HG03103 (cell line): Measurements from ENCODE around the gene BHMT2.

ENCODE experiments used
- ATAC-seq: cut with Tn5 transposase; IDR thresholded peaks from one replicate; pipeline ENCODE4 v1.9.1; 2021; ENCODE audit warnings: low read depth; ENCODE audit not compliant: unreplicated experiment

The BHMT2 gene, protein sequence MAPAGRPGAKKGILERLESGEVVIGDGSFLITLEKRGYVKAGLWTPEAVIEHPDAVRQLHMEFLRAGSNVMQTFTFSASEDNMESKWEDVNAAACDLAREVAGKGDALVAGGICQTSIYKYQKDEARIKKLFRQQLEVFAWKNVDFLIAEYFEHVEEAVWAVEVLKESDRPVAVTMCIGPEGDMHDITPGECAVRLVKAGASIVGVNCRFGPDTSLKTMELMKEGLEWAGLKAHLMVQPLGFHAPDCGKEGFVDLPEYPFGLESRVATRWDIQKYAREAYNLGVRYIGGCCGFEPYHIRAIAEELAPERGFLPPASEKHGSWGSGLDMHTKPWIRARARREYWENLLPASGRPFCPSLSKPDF

DNA sequence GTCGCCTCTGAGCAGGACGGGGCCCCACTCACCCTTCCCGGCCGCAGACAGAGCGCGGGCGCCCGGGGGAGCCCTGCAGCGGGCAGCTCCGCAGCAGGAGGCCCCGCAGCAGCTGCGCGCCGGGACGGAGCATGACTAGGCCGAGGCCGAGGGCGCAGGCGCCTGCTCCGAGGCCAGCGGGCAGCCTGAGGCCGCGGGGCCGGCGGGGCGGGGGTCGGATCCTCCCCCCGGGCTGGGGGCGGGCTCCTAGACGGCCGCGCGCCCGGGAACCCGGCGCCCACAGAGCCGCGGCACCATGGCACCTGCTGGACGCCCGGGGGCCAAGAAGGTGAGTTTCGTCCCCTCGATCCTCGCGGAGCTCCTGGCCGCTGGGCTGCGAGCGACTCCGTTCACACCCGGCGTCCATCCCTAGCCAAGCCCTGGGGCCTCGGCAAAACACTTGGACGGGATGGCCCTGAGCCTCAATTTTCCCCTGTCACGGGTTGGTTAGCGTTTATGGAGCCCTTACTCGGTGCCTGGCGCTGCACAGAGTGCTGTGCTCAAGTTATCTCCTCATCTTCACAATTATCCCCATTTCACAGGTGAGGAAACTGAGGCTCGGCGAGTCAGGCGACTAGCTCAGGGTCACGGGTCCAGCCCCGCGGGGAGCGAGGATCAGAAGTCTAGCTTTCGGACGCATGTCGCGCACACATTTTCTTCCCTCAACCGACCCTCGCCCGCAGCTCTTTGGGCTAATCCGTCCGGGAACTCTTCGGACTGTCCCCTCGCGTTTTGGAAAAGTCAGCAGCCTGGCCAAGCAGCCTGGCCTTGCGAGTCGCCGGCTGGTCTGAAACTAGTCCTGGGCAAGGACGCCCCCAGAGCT is at the start of gene BHMT2, which contains the start of gene DMGDH:
TSS of gene BHMT2 (plus strand) at position 280 of the 862 bp plus-strand sequence. CDS start at position 296, 16 bp downstream.
TSS of gene DMGDH (minus strand) at position 187 of the 862 bp plus-strand sequence. CDS start at position 133, 54 bp downstream.
- ATAC-seq: no peak

DNA sequence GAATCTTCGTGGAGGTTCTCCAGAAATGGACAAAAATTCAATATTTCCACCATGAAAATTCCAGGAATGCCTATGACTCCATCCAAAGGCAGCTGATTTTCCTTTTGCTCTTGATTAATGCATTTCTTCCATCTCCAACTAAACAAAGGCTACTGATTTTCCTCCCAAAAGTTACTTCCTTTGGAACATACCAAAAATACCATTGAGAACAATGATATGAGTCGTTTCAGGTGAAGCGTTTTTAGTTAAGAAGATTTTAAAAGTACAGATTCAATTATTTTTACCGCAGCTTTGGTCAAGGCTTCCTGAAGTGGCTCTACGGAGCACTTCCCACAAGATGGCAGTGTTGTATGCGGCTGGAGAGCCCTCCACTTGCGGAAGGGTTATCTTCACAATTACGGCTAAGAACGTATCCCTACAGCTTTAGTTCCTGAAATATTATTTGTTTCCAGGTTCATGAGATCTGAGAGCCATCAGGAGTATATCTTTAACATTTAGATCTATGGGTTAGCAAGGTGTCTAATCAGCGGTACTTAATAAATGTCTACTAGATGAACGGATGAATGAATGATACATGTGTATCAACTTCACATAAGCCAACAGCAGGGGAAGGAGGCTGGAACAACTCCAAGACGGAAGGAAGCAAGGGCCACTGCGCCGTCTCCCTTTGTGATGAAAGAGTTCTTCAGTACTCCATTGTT is 48.6 kb upstream of the BHMT2 start:
- no peak for ATAC-seq

DNA sequence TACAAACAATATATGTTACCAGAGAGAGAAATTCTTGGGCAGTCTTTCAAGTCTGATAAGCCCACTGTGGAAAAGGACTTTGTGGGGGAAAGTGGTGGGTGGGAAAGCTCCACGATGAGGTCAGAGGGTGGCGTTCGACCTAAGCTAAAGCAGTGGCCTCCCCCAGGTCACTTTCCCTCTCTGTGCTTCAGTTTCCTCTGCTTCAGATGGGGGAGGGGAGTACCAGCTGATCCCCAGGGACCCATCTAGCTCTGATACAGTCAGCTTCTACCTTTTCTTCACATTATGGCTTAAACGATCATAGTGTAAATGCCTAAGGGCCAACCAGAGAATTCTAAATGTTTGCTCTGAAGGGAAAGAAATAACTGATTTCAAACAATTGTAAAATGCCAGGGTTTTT is 47.8 kb upstream of the BHMT2 start:
- no peak for ATAC-seq

DNA sequence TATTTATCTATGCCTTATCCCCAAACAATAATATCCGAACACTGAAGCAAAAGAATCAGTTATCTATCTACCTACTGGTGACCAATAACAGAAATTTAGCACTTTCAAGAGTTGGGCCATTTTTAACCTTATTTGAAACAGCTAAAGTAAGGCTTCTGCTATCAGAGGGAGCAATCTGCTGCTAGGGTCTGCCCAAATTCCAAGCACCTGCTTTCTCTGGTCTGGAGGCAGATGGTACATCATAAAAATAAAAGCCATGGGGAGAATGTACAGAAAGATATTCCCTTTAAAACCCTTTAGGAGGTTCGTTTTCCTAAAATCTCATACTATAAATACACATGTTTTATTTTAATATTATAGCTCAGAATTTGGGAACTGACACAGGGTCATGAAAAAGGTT is 46.8 kb upstream of the BHMT2 start:
- ATAC-seq: no peak

DNA sequence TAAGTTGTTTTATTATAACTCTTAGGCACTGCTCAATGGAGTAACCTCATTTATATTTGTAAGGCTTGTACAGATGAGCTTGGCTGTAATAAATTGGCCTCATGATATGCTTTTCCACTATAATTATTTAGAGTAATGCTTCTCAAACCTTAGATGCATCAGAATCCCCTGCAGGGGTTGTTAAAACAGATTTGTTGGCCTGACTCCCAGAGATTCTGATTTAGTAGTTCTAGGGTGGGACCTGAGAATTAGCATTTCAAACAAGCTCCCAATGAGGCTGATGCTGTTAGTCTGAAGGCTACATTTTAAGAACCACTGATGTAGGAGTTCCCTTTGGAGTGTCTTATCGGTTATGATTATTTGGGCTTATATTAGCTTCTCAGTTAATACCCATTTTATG is 46.2 kb upstream of the BHMT2 start:
- ATAC-seq: no peak

DNA sequence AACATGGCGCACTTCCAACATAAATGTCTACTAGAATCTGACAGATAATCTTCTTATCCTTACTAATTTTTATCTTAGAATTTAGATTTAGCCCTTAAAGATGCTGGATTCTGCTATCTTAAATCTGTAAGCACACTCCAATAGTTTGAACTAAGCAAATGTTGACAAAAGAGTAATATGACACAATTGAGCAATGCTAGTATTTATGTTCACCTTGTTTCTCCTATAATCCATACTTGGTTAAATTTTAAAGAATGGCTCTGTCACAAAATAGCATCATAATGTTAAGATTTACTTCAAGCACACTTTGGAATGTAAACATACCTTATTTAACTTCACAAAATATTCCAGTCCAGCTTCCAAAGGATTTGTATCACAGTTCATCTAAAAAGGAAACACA is 45.6 kb upstream of the BHMT2 start:
- no peak for ATAC-seq

DNA sequence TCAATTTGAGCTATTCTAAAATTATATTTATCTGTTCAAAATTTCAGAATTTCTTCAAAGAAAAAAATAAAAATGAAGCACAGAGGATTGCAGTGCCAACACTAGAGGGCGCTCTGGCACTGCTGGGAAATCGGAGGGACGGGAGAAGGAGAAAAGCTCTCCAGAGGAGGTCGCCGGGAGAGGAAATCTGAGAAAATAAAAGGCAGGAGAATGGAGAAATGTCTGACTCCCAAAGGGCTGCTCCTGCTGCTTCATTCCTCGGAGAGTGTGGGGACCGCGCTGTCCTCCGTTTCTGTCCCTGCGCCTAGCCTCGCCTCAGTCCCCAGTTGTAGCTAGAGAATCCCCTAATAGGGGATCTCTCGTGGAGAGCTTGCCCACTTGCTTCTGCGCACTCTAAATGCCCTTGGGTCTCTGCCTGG is 44.5 kb upstream of the BHMT2 start:
- no peak for ATAC-seq

DNA sequence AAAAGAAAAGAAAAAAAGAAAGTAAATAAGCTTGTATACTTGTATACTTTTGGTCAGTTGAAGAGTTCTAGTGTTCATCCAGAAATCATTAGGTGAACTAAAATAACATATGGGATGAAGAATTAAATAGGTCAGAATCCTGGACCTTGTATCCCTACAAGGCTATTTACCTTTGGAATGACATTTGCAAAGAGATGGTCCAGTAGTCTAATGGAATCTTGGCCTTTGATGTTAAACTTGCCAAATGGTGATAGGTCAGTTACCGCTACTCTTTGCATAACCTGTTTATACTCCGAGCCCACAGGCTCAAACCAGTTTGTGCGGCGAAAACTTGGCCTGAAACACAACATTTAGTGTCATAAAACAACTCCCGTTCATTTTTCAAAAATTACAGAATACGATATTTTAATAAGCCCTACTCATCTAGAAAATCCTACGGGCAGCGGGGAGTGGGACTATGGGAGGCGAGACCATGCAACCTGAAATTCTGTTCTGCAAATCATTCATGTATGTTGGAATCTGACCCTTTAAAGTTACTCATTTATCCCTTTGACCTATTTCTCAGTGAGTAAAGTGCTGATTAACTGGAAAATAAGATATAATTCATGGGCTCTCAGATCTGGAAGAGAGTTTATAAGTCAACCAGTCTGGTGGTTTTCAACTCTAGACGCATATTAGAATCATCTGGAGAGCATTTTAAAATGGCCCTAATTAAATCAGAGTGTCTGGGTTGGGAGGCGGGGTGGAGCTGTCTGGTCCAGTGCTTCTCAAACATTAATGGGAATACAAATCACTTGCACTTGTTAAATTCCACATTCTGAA is 38.7 kb upstream of the BHMT2 start:
- ATAC-seq: no peak

DNA sequence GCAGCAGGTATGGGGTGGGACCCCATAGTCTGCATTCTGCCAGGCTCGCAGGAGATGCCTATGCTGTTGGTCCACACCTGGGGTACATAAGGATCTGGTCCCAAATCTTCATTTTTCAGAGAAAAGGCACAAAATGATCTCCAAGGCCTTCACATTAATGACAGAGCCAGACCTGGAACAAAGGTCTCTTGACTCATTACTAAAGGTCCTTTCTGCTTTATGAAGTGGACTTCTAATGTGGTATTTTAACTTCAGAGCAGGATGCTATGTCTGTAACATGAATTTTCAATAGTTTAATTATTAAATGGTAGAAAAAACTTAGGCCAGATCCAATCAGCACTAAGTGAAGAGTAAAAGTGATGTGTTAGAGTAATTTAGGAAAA is 38.1 kb upstream of the BHMT2 start:
- no peak for ATAC-seq

DNA sequence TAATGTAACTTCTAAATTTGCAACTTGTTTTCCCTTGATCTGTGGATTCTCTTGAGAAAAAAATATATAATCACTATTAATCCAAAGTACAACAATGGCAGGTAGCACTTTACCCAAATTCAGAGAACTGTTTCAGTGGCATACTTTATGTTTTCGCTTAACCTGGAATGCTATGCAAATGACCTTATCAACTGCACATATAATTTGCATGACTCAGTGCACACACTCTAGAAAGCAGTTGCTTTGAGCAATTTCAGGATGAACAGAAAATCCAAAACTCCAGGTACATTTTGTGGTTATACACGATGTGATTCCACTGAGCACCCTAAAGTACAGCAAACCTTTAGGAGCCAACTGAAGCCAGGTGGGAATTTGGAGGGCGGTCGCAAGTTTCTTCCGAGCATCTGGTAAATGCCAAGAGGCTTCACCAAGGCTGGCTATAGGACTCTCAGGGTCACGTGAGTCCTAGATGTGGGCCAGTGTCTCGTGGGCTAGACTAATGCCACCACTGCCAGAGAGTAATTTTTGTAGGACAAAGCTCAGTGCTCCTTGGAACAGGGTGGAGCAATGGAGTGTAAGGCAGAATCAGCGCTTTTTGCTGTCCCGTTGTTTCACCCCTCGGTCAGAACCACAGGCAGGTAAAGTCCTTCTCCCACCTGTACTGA is 37.4 kb upstream of the BHMT2 start:
- no peak for ATAC-seq

DNA sequence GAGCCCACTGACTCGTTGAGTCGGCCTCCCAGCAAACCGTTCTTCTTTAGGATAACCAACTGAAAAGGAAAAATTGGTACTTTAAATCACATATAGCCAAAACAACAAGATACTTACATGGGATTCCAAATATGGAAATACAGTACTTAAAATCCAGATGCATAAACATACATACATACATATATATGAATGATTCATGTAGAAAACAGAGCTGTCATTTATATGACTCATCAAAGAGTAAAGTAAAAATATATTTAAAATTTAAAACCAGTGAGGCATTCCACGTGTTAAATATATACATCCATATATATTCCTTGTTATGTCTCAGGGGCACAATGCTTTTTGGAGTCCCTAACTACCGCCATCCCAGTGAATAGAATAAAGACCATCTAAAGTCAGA is 36.8 kb upstream of the BHMT2 start:
- ATAC-seq: no peak

DNA sequence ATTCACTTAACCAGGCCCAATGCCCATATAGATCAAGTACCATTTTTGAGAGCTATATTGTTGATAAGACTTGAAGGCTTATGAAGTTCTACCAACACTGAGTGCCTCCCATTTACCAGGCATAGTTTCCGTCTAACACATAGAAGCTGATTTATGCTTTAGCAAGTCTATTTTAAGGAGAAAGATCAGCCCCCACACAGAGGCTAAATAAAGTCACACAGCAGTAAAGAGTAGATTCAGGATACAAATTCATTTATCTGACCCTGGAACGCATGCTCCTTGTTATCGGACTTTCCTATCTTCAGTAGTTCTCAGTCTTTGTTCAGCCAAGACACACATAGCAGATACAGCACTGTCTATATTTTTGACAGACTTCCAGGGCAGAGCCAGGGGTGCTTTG is 34.3 kb upstream of the BHMT2 start:
- no peak for ATAC-seq

DNA sequence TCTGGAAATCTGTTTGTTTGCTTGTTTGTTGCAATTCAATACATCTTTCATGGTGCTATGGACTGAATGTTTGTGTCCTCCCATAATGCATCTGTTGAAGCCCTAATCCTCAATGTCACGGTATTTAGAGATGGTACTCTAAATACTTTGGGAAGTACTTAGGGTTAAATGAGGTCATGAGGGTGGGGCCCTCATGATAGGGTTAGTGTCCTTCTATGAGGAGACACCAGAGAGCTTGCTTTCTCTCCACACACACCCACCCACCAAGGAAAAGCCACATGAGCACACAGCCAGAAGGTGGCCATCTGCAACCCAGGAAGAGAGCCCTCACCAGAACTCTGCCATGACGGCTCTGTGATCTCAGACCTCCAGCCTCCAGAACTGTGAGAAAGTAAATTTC is 32.8 kb upstream of the BHMT2 start:
- no peak for ATAC-seq

DNA sequence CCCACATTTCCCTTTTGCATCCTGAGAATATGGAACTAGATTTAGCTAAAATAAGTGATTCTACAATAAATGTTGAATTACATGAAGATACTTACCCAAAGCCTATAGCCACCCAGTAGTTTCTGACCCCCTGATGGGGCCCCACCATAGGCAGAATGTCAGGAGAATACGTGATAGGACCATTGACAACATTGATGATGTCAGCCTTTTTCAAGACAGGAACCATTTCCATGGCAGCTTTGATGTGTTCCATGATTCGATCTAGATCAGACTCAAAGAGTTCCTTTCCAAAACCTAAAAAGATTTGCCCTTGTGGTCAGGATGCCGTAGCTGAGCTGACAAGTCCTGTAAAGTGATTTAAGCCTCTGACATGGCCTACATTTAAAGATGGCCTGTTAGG is 27.4 kb upstream of the BHMT2 start:
- no peak for ATAC-seq

DNA sequence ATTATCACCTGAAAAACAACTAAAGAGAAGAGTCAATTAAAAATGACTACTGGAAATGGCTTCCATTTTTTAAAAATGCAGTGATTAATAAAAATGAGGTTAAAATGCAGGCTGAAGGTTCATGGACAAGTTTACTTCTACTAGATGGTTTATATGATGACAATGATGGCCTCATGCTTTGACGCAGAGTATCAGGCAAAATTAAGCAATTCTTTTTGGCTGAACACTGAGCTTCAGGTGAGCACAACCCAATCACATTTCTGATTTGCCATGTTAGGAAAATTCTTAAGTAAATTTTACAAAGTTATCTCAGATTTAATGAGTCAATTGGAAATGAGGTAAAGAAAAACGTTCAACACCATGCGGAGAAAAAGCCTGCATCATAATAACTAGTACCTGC is 22.4 kb upstream of the BHMT2 start:
- ATAC-seq: no peak

DNA sequence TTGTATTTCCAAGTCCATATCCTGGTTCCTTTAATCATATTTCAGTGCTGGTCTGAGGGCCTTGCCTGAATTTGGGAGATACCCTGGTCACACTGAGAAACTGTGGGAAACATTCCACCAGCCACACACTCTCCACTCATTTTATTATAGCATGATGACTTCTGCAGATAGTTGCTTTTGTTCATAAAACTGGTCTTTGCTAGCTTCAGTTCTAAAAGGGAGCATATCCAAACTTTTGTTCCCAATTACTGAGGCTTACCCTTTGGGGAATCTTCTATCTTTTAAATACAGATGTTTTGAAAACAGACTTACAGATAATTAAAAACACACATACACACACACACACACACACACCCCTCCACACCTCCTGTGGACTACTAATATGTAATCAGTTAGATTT is 21.1 kb upstream of the BHMT2 start:
- ATAC-seq: no peak

DNA sequence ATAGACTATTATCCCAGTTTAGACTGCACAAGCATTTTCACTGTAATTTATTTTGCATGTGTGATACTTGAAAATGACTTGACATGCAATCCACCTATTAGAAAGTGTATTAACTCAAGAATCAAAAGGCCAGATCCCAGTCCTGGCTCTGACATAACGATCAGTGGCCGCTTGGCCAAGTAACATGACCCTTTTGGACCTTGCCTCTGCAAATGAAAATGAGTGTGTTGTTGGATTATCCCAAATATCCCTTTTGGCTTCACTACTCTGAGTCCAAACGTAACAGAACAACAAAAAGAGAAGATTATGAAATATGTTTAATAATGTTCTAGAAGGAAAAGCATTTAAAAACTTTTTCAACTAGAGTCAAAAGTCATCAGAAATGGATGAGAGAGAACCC is 19.1 kb upstream of the BHMT2 start:
- no peak for ATAC-seq

DNA sequence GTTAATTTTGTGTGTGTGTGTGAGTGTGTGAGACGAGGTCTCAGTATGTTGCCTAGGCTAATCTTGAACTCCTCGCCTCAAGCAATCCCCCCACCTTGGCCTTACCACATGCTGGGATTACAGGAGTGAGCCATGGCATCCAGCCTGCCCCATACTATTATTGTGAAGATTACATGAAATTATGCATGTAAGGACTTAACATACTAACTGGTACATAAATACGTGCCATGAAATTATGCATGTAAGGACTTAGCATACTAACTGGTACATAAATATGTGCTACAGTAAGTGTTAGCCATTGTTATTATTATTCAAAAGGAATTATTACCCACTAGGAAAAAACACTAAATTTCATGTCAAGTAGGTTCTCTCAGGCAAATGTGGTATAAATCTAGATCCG is 16.2 kb upstream of the BHMT2 start:
- ATAC-seq: no peak

DNA sequence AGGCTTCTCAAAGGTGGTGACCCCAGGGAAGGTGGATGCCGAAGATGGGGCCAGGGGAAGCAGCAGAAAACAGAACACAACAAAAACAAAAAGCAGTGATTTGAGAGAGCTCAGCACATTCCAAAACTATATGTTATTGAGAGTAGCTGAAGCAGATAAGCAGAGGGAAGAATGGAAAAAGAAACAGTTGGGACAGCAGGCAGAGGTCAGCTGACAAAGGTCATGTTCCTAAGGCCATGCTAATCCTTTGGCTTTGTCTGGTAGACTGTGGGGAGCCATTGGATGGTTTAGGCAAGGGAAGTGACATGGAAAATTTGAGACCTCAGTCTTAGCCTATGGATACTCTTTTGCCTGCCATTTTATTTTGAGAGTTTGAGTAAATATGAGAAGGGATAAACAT is 14.6 kb upstream of the BHMT2 start:
- no peak for ATAC-seq

DNA sequence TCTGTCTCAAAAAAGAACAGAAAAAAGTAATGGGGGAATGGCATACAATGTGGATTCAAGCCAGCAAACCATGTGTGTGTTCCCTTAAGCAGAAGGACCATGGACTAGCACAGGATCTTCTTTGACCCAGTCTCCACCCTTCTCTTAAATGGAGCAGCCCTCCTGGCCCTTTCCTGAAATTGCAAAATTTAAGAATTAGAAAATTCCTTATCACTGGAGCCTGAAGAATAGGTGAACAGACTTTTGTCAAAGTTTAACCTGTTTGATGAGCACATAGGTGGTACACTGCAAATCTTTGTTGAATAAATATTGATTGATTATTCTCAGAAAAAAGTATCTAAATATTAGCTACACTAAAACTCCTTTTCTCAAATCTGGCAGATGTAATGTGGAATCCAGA is 12.7 kb upstream of the BHMT2 start:
- no peak for ATAC-seq
